Bronchial epithelial cell (primary cell): ENCODE data around the gene KLK14. TPM values are rescaled to one million over a fixed set of nuclear protein-coding genes. Genes with fewer than 3 reads are reported as not detected.

ENCODE experiments used
- DNase-seq: peaks from one replicate; pipeline ENCODE4 v3.0.0-alpha.2; 2010; ENCODE audit warnings: low read depth
- FAIRE-seq: peaks from 2 replicates; lab custom pipeline; 2011; peaks lifted over from hg19 to GRCh38; lab: Jason Lieb, UNC
- H3K27me3 ChIP-seq: 2 replicates; pipeline ENCODE4 v1.5.1; 2011; ENCODE audit warnings: low read length; ENCODE audit not compliant: control insufficient read depth, insufficient read depth
- H3K36me3 ChIP-seq: 2 replicates; pipeline ENCODE4 v1.5.1; 2011; ENCODE audit warnings: low read length; ENCODE audit not compliant: control insufficient read depth, insufficient read depth
- H3K4me3 ChIP-seq: 2 replicates; pipeline ENCODE4 v1.5.1; 2011; ENCODE audit warnings: mild to moderate bottlenecking, low read depth, low read length, control low read depth
- total RNA-seq: library from RNA; depleted of rRNA; stranded (reverse); fragments of >200 nt; gene quantifications from 2 replicates; pipeline ENCODE4 v1.2.1, GENCODE V29; 2014
- TF ChIP-seq, protein P1 (sequence below): IDR thresholded peaks from 2 replicates; pipeline ENCODE4 v1.5.1; 2011; ENCODE audit warnings: mild to moderate bottlenecking, moderate library complexity, low read length, control low read depth, inconsistent platforms; ENCODE audit not compliant: insufficient read depth, severe bottlenecking

KLK14 gene
- total RNA-seq, 1 donor from 2014 or later = not detected

DNA sequence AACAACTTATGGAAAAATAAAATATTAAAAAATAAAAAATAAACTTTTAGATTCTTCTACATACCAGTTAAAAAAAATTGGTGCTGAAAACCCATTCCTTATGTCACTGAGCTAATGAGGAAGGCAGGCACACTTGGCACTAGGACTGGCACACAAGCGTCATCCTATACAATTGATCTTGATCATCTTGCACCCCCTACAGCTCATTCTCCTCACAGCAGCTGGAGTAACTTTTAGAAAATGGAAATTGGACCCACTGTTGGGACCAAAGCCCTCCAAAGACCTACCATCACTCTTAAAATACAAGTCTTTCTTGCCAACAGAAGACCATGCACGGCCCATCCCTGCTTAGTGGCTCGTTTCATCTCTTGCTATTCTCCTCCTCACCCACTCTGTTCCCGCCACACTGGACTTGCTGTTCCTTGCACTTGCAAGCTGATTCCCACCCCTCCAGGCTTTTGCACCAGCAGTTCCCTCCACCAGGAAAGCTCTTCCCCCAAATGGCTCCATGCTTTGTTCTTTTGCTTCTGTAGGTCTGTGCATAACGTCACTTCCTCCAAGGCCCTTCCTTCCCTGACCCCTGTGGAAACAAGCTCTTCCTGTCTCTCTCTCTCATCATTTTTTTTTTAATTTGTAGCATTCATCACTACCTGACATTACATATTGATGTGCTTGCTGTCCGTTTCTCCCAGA lies 13.9 kb upstream of the KLK14 start:
- no peak for FAIRE-seq
- TF ChIP-seq, protein P1, sequence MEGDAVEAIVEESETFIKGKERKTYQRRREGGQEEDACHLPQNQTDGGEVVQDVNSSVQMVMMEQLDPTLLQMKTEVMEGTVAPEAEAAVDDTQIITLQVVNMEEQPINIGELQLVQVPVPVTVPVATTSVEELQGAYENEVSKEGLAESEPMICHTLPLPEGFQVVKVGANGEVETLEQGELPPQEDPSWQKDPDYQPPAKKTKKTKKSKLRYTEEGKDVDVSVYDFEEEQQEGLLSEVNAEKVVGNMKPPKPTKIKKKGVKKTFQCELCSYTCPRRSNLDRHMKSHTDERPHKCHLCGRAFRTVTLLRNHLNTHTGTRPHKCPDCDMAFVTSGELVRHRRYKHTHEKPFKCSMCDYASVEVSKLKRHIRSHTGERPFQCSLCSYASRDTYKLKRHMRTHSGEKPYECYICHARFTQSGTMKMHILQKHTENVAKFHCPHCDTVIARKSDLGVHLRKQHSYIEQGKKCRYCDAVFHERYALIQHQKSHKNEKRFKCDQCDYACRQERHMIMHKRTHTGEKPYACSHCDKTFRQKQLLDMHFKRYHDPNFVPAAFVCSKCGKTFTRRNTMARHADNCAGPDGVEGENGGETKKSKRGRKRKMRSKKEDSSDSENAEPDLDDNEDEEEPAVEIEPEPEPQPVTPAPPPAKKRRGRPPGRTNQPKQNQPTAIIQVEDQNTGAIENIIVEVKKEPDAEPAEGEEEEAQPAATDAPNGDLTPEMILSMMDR = peak; percentile 35
- Histone ChIP-seq H3K36me3 (peaks cover 4% of the 10 kb centered on the region), H3K27me3 (no peaks in the 10 kb centered on the region), H3K4me3 (no peak overlapping the region)
- DNase-seq = no peak

DNA sequence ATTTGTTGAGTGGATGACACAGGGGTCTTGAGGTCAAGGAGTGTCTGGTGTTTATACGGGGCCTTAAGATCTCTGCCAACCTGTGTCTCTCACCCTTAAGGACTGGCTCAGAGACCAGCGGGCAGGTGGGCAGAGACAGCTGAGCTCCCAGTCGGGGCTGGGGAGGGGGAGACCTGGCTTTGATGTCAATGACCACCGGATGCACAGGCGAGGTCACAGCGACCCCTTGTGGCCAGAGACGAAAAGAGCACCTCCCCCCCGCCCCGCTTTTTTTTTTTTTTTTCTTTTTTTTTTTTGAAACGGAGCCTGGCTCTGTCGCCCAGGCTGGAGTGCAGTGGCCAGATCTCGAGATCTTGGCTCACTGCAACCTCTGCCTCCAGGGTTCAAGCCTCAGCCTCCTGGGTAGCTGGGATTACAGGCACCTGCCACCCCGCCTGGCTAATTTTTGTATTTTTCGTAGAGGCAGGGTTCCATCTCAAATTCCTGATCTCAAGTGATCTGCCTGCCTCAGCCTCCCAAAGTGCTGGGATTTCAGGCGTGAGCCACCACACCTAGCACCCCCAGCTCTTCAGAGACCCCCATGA lies 12.1 kb upstream of the KLK14 start:
- DNase-seq (no peak), FAIRE-seq (no peak)
- H3K4me3 ChIP-seq = no peak overlapping the region
- peaks cover 4% of the 10 kb centered on the region for H3K36me3 ChIP-seq
- TF ChIP-seq, protein P1 = peak; percentile 80
- peaks cover 7% of the 10 kb centered on the region for H3K27me3 ChIP-seq

DNA sequence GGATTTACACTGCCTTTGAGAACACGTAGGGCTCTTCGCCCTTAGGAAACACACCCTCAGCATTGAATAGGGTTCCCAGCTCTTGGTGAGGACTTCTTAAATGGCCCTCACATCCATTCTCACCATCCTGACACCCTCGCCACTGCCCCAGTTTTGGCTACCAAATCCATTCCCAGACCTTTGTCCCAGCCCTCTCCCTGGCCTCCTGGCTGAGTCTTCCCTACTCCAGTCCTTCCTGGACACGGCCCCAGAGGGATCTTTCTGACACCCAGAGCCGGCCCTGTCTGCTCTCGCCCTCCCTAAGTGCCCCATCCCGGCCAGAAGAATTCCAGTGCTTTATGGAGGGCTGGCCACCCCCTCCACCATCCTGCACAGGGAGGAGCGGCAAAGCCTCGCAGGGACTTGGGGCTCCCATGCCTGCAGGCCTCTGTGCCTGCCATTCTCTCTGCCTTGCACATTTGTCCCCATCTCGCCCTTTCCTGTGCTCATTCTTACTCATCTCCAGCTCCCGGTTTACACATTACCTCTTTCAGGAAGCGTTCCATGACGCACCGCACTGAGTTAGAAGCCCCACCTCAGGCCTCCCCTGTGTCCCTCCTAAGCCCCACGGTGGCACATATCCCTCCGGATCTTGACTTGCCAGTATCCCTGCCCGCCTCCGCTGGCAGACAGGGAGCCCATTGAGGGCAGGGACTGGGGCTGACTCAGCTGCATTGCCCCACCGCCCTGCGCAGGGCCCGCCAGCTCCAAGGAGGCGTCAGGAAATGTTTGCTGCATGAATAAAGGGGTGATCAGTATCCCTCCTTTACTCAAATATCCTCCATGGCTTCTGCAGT lies 11.0 kb upstream of the KLK14 start:
- TF ChIP-seq, protein P1 = no peak
- H3K27me3 ChIP-seq = peaks cover 11% of the 10 kb centered on the region
- FAIRE-seq (peak; percentile 32), DNase-seq (peak; percentile 48)
- peaks cover 4% of the 10 kb centered on the region for H3K36me3 ChIP-seq
- no peak overlapping the region for H3K4me3 ChIP-seq

DNA sequence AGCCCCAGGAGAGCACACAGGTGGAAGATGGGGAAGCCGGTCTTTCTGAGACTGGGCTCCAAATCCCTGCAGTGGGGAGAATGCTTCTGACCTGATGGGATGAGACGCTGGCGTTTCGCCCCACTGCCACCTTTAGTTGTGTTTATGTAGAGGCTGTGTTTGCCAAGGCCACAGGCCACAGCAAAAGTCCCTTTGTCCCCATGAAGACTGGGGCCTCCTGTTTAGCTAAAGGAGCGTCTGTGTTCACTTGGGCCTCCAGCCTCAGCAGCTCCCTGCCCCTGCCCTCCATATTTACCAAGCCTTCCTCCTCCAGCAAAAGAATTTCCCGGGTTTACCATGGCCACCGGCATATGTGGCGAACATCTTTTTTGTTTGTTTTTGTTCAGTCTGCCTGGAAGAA lies 10.4 kb upstream of the KLK14 start:
- TF ChIP-seq, protein P1 = no peak
- DNase-seq = no peak
- FAIRE-seq = no peak
- H3K27me3 ChIP-seq = peaks cover 11% of the 10 kb centered on the region
- H3K4me3 ChIP-seq = no peak overlapping the region
- peaks cover 4% of the 10 kb centered on the region for H3K36me3 ChIP-seq

DNA sequence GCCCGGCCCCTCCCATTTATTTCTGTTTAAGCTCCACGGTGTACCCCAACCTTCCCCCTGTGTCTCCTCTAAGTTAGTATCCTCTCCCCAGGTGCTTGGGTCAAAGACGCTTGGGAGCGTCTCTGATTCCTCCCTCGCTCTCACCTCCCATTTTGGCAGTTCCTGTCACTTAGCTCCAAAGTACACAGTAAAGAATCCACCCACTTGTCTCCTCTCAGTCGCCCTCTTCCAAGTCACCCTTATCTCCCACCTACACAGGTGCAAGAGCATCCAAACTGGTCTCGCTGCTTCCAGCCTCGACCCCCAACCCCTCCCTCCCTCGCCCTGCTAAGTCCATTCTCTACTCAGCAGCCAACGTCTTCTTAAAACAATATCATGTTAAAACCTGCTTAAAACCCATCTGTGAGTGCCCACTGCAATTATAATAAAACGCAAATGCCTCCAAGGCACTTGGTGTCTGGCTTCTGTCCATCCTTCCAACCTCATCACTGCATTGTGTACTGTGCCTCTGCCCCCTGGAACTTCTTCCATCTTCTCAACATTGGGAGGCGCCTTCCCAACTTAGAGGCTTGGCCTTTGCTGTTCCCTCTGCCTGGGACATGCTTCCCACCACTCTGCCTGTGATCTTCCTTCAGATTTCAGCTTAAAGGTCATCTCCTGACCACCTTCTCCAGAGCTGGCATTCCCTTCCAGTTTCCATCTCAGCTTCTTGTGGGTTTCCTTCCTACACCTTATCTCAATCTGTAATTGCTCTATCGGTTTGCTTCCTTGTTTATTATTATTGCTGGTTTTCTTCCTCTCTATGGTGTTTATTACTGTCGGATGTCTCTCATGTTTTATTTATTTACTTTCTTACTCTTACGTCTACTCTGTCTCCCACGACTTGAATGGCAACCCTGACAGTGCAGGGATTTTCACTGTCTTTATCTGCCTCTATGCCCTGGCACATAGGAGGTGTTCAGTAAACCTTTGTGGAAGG lies 9.5 kb upstream of the KLK14 start:
- peaks cover 11% of the 10 kb centered on the region for H3K27me3 ChIP-seq
- no peak for DNase-seq

More for the DNA sequence above, 9.5 kb upstream of the KLK14 start:
- TF ChIP-seq, protein P1 = no peak
- H3K36me3 ChIP-seq = no peaks in the 10 kb centered on the region
- no peak overlapping the region for H3K4me3 ChIP-seq
- FAIRE-seq = peak; percentile 62
